HEK293 (cell line): ENCODE measurements around the gene RFX2.

Experiments
- CTCF ChIA-PET: fragments of 350-600 bp; formaldehyde crosslinking; extraction: SDS; loops from one replicate; lab custom pipeline; 2021; ENCODE audit warnings: antibody characterized with exemption; lab: Yijun Ruan, JAX
- POLR2A ChIA-PET: fragments of 300-600 bp; formaldehyde crosslinking; extraction: SDS; loops from one replicate; lab custom pipeline; 2020; ENCODE audit warnings: antibody characterized with exemption, inconsistent platforms; lab: Yijun Ruan, JAX
- H3K27ac ChIP-seq: fragments of 200-500 bp; sonication (Bioruptor generic); 2 replicates; pipeline ENCODE4 v1.5.1; 2014; ENCODE audit warnings: low read depth, low read length, control low read depth, inconsistent platforms; ENCODE audit errors: extremely low read depth
- H3K36me3 ChIP-seq, 2 experiments: fragments of 200-500 bp in 1 of 2; sonication (Bioruptor generic) in 1 of 2; 1 replicate in 1 of 2; 2 replicates in 1 of 2; pipeline ENCODE4 v1.5.1; 2014 to 2017; ENCODE audit warnings: inconsistent platforms in 2 of 2, low read length in 2 of 2; ENCODE audit not compliant: control insufficient read depth in 2 of 2, insufficient read depth in 1 of 2
- H3K4me1 ChIP-seq: fragments of 200-500 bp; sonication (Bioruptor generic); 2 replicates; pipeline ENCODE4 v1.5.1; 2014; ENCODE audit warnings: mild to moderate bottlenecking, low read length, inconsistent platforms; ENCODE audit not compliant: control insufficient read depth, insufficient read depth
- H3K4me3 ChIP-seq: 2 replicates; pipeline ENCODE4 v1.5.1; 2011; ENCODE audit warnings: low read depth, mild to moderate bottlenecking, control low read depth, low read length, moderate library complexity
- H3K9me3 ChIP-seq: fragments of 200-500 bp; sonication (Bioruptor generic); 2 replicates; pipeline ENCODE4 v1.5.1; 2014; ENCODE audit warnings: low read depth, low read length, inconsistent platforms; ENCODE audit not compliant: control insufficient read depth, insufficient read depth
- EGR2 ChIP-seq: fragments of 450-650 bp; formaldehyde crosslinking; IDR thresholded peaks from 2 replicates; pipeline ENCODE4 v1.5.1; 2016; ENCODE audit warnings: low read depth, missing biosample characterization, missing genetic modification characterization
- HOXA7 ChIP-seq: sonication (generic); formaldehyde crosslinking; IDR thresholded peaks from 2 replicates; pipeline ENCODE4 v1.8.1; 2022; ENCODE audit warnings: missing genetic modification reagents, borderline replicate concordance
- KLF1 ChIP-seq: fragments of 450-650 bp; formaldehyde crosslinking; IDR thresholded peaks from 2 replicates; pipeline ENCODE4 v1.5.1; 2016; ENCODE audit warnings: missing biosample characterization, missing genetic modification characterization
- KLF7 ChIP-seq: fragments of 450-650 bp; formaldehyde crosslinking; IDR thresholded peaks from 2 replicates; pipeline ENCODE4 v1.5.1; 2016; ENCODE audit warnings: missing biosample characterization, missing genetic modification characterization, borderline replicate concordance
- SCRT1 ChIP-seq: fragments of 450-650 bp; formaldehyde crosslinking; IDR thresholded peaks from 2 replicates; pipeline ENCODE4 v1.5.1; 2016; ENCODE audit warnings: missing biosample characterization, missing genetic modification characterization, borderline replicate concordance
- SCRT2 ChIP-seq: fragments of 450-650 bp; formaldehyde crosslinking; IDR thresholded peaks from 2 replicates; pipeline ENCODE4 v1.5.1; 2016; ENCODE audit warnings: missing biosample characterization, missing genetic modification characterization
- ZFP41 ChIP-seq: fragments of 450-650 bp; formaldehyde crosslinking; IDR thresholded peaks from 2 replicates; pipeline ENCODE4 v1.5.1; 2016; ENCODE audit warnings: missing biosample characterization, missing genetic modification characterization, borderline replicate concordance
- ZIC2 ChIP-seq: fragments of 450-650 bp; formaldehyde crosslinking; IDR thresholded peaks from 2 replicates; pipeline ENCODE4 v1.5.1; 2016; ENCODE audit warnings: missing biosample characterization, missing genetic modification characterization
- ZNF121 ChIP-seq: fragments of 450-650 bp; formaldehyde crosslinking; IDR thresholded peaks from 2 replicates; pipeline ENCODE4 v1.5.1; 2016; ENCODE audit warnings: missing biosample characterization, missing genetic modification characterization
- ZNF133 ChIP-seq: fragments of 450-650 bp; formaldehyde crosslinking; IDR thresholded peaks from 2 replicates; pipeline ENCODE4 v1.5.1; 2016; ENCODE audit warnings: missing biosample characterization, missing genetic modification characterization
- ZNF266 ChIP-seq: fragments of 450-650 bp; formaldehyde crosslinking; IDR thresholded peaks from 2 replicates; pipeline ENCODE4 v1.5.1; 2016; ENCODE audit warnings: missing biosample characterization, missing genetic modification characterization, low read depth
- ZNF366 ChIP-seq: fragments of 450-650 bp; formaldehyde crosslinking; conservative IDR thresholded peaks from 2 replicates; pipeline ENCODE4 v1.5.1; 2016; ENCODE audit warnings: missing biosample characterization, missing genetic modification characterization
- ZNF426 ChIP-seq: fragments of 450-650 bp; formaldehyde crosslinking; IDR thresholded peaks from 2 replicates; pipeline ENCODE4 v1.5.1; 2017; ENCODE audit warnings: missing biosample characterization, missing genetic modification characterization, mild to moderate bottlenecking, inconsistent platforms, moderate library complexity
- ZNF510 ChIP-seq: fragments of 450-650 bp; formaldehyde crosslinking; IDR thresholded peaks from 2 replicates; pipeline ENCODE4 v1.5.1; 2018; ENCODE audit warnings: mild to moderate bottlenecking, missing genetic modification characterization, missing biosample characterization; ENCODE audit not compliant: insufficient replicate concordance
- ZNF521 ChIP-seq: fragments of 450-650 bp; formaldehyde crosslinking; IDR thresholded peaks from 2 replicates; pipeline ENCODE4 v1.5.1; 2017; ENCODE audit warnings: missing biosample characterization, mild to moderate bottlenecking, missing genetic modification characterization
- ZNF571 ChIP-seq: fragments of 450-650 bp; formaldehyde crosslinking; IDR thresholded peaks from 2 replicates; pipeline ENCODE4 v1.5.0; 2017; ENCODE audit warnings: missing biosample characterization, missing genetic modification characterization
- ZNF670 ChIP-seq: fragments of 450-650 bp; formaldehyde crosslinking; IDR thresholded peaks from 2 replicates; pipeline ENCODE4 v1.5.1; 2016; ENCODE audit warnings: missing biosample characterization, missing genetic modification characterization, low read depth
- ZSCAN23 ChIP-seq: fragments of 450-650 bp; formaldehyde crosslinking; IDR thresholded peaks from 2 replicates; pipeline ENCODE4 v1.5.1; 2016; ENCODE audit warnings: missing biosample characterization, missing genetic modification characterization
- TF ChIP-seq, protein P1 (sequence below): fragments of 450-650 bp; formaldehyde crosslinking; IDR thresholded peaks from 2 replicates; pipeline ENCODE4 v1.5.1; 2016; ENCODE audit warnings: missing biosample characterization, missing genetic modification characterization
- TF ChIP-seq, protein P2 (sequence below): fragments of 450-650 bp; formaldehyde crosslinking; IDR thresholded peaks from 2 replicates; pipeline ENCODE4 v1.5.1; 2016; ENCODE audit warnings: missing biosample characterization, missing genetic modification characterization
- TF ChIP-seq, protein P3 (sequence below): fragments of 450-650 bp; formaldehyde crosslinking; IDR thresholded peaks from 2 replicates; pipeline ENCODE4 v1.5.1; 2016; ENCODE audit warnings: missing biosample characterization, missing genetic modification characterization

Gene RFX2

DNA sequence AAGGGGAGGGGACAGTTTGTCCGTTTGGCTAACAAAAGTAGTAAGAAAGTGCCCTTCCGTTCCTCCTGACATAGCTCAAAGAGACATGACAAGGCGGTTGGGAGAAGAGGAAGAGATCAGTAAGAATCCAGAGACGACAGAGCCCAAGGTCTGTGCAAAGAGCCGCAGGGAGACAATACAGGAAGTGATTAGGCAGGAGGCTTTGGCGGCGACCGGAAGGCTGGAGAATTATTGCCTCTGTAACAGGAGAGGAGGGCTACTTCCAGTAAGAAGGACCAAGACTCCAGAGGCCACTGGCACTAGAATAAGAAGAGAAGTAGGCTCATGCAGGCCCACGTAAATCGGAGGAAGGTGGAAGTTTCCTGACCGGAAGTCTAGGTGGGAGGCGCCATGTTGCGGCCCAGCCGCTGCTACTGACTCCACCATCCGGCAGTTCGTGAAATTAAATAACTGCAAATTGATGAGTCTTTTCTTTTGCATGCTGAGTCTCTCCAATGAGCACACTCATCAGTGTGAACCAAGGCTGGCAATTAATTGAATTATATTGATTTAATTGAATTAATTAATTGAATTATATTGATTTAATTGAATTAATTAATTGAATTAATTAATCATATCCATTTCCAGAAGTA is 9.9 kb downstream of the RFX2 start:
- H3K36me3 ChIP-seq = no peaks in the 10 kb centered on the region
- TF ChIP-seq ZNF121 (tag by site-specific recombination) (no peak), ZNF521 (tag by site-specific recombination) (no peak), ZSCAN23 (tag by site-specific recombination) (no peak), ZNF571 (no peak), ZNF133 (tag by site-specific recombination) (no peak), ZNF366 (tag by site-specific recombination) (no peak), HOXA7 (no peak), ZNF670 (tag by site-specific recombination) (no peak), ZNF426 (tag by site-specific recombination) (no peak), ZNF510 (no peak), ZNF266 (tag by site-specific recombination) (no peak), KLF1 (no peak)
- TF ChIP-seq, protein P1, sequence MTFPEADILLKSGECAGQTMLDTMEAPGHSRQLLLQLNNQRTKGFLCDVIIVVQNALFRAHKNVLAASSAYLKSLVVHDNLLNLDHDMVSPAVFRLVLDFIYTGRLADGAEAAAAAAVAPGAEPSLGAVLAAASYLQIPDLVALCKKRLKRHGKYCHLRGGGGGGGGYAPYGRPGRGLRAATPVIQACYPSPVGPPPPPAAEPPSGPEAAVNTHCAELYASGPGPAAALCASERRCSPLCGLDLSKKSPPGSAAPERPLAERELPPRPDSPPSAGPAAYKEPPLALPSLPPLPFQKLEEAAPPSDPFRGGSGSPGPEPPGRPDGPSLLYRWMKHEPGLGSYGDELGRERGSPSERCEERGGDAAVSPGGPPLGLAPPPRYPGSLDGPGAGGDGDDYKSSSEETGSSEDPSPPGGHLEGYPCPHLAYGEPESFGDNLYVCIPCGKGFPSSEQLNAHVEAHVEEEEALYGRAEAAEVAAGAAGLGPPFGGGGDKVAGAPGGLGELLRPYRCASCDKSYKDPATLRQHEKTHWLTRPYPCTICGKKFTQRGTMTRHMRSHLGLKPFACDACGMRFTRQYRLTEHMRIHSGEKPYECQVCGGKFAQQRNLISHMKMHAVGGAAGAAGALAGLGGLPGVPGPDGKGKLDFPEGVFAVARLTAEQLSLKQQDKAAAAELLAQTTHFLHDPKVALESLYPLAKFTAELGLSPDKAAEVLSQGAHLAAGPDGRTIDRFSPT = no peak
- TF ChIP-seq, protein P2, sequence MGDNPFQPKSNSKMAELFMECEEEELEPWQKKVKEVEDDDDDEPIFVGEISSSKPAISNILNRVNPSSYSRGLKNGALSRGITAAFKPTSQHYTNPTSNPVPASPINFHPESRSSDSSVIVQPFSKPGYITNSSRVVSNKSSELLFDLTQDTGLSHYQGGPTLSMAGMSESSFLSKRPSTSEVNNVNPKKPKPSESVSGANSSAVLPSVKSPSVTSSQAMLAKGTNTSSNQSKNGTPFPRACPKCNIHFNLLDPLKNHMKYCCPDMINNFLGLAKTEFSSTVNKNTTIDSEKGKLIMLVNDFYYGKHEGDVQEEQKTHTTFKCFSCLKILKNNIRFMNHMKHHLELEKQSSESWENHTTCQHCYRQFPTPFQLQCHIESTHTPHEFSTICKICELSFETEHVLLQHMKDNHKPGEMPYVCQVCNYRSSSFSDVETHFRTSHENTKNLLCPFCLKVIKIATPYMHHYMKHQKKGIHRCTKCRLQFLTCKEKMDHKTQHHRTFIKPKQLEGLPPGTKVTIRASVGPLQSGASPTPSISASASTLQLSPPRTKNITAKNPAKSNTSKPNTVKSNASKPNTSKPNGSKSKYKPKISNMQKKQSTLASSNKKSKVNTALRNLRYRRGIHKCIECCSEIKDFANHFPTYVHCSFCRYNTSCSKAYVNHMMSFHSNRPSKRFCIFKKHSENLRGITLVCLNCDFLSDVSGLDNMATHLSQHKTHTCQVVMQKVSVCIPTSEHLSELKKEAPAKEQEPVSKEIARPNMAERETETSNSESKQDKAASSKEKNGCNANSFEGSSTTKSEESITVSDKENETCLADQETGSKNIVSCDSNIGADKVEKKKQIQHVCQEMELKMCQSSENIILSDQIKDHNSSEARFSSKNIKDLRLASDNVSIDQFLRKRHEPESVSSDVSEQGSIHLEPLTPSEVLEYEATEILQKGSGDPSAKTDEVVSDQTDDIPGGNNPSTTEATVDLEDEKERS (tag by site-specific recombination) = no peak
- ChIA-PET POLR2A (no interaction called here), CTCF (interaction anchor here (0.8 kb wide), 1 partner anchor 51 kb away, joined by 3 read pairs; no protein-coding TSS in a partner anchor)
- no peaks in the 10 kb centered on the region for H3K9me3 ChIP-seq
- no peak overlapping the region for H3K27ac ChIP-seq
- H3K4me3 ChIP-seq = no peak overlapping the region
- no peaks in the 10 kb centered on the region for H3K4me1 ChIP-seq

DNA sequence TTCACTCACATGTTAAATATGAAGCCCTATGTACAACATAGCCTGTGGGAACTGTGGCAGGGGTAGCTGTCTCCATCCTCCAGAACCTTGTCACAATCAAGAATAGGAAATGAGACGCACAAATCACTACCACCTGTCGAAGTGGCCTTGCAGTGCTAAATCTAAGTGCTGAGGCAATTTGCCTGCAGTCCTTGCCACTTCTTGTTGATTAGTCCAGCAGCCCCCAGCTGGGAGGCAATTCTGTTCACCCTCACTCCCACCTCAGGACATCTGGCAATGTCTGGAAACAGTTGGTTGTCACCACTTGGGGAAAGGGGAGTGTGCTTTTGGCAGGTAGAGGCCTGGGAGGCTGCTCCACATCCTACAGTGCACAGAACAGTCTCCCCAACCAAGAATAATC is 10.7 kb downstream of the RFX2 start:
- ChIA-PET CTCF (interaction anchor here (0.6 to 1.1 kb wide), 3 partner anchors 50 to 1242 kb away, joined by 3 read pairs; no protein-coding TSS in a partner anchor), POLR2A (no interaction called here)
- no peaks in the 10 kb centered on the region for H3K9me3 ChIP-seq
- H3K4me1 ChIP-seq = no peaks in the 10 kb centered on the region
- H3K4me3 ChIP-seq = no peak overlapping the region
- no peaks in the 10 kb centered on the region for H3K36me3 ChIP-seq
- H3K27ac ChIP-seq = no peak overlapping the region
- TF ChIP-seq SCRT2 (peak; percentile 80), EGR2 (tag by site-specific recombination) (no peak), ZFP41 (no peak), ZIC2 (tag by site-specific recombination) (peak; percentile 59), SCRT1 (0 out of 2 replicates have a peak, but pooled peaks have one; percentile 28), KLF7 (tag by site-specific recombination) (no peak)
- TF ChIP-seq, protein P3, sequence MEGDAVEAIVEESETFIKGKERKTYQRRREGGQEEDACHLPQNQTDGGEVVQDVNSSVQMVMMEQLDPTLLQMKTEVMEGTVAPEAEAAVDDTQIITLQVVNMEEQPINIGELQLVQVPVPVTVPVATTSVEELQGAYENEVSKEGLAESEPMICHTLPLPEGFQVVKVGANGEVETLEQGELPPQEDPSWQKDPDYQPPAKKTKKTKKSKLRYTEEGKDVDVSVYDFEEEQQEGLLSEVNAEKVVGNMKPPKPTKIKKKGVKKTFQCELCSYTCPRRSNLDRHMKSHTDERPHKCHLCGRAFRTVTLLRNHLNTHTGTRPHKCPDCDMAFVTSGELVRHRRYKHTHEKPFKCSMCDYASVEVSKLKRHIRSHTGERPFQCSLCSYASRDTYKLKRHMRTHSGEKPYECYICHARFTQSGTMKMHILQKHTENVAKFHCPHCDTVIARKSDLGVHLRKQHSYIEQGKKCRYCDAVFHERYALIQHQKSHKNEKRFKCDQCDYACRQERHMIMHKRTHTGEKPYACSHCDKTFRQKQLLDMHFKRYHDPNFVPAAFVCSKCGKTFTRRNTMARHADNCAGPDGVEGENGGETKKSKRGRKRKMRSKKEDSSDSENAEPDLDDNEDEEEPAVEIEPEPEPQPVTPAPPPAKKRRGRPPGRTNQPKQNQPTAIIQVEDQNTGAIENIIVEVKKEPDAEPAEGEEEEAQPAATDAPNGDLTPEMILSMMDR (tag by site-specific recombination) = no peak
